ENCODE data around the gene THTPA.
A peak's percentile ranks its signal among the peaks of the same experiment; 100 is the strongest.

The THTPA gene

DNA sequence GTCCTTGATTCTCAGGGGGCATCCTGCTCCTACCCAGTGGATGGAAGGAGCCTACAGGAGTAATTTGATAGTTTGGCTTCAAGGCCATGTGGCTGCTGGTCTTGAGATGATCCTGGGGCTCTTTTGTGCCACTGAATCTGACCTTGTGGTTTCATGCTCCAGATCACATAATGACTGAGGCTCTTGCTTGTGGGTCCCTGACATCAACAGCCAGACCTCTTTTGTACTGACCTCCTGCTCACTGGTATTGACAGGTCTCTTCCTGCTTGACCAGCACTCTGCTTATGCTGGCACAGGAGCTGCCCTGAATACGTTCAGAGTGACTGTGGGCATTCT is 45.7 kb downstream of the THTPA start:
- TF ChIP-seq CTCF (IDR thresholded peaks at IDR 0.05; ENCODE audit: borderline replicate concordance, control extremely low read depth, extremely low read depth, insufficient read depth, missing control alignments), result no peak
- in situ Hi-C loops (cut with MboI; ENCODE audit: low sequenced_read_pairs, unreplicated experiment), result no loop called here
- no peak for DNase-seq (ENCODE audit: low spot score)

DNA sequence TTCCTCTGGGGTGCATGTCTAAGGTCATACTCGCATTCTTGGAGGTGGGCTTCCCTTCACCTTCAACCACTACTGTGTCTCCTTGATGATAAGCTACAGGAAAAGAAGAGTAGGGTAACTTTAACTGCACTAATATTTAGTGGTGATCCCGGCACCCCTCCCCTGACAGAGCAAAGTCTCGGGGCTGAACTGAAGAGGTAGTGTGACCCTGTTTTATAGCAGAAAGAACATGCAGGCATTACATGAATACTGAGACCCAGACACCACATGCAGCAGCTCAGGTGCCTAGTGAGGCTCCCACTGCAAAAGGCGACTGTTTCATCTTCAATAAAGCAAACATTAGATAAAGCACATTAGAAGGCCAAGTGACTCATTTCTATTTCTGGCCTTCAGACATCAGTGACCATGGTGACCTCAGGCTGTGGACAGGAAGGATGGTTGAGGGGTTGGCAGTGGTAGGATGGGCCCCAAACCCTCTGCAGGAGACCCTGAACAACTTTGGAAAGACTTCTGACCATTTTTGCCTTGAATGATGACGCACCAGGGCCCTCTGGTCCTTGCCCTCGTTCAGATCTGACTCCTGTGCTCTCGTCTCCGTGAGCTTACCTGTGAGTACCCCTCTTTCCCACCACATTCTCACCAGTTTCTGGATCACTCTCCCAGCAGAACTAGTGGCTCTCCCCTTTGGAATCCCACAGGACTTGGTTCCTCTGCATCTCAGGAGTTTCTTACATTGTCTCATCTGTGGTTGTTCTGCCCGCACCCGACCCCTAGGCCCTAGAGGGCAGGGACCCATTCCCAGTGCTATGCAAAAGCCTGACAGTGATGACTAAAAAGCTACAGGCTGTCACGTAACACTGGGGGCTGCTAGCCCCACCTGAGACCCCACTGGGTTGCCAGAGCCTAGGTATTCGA is 46.4 kb downstream of the THTPA start:
- TF ChIP-seq CTCF (IDR thresholded peaks at IDR 0.05; ENCODE audit: borderline replicate concordance, control extremely low read depth, extremely low read depth, insufficient read depth, missing control alignments), result no peak
- in situ Hi-C loops (cut with MboI; ENCODE audit: low sequenced_read_pairs, unreplicated experiment), result no loop called here
- no peak for DNase-seq (ENCODE audit: low spot score)

DNA sequence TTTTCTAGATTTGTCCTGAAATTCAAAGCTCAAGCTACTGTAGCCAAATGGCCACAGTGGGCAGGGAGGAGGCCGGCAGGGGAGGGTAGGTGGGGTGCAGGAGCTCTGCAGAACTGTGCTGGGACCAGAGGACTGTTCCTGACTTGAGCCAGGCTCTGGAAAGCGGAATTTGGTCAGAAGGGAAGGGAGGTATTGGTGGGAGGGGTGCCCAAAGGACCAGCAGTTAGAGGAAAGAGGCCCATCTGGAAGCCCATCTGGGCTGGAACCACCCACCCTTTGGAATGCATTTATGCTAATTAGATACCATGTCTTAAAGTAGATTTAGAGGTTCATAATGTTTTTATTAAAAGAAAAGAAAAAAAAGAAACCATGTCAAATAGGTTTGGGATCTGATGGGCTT is 47.0 kb downstream of the THTPA start:
- no peak for TF ChIP-seq CTCF (IDR thresholded peaks at IDR 0.05; ENCODE audit: borderline replicate concordance, control extremely low read depth, extremely low read depth, insufficient read depth, missing control alignments)
- no peak for DNase-seq (ENCODE audit: low spot score)
- in situ Hi-C loops (cut with MboI; ENCODE audit: low sequenced_read_pairs, unreplicated experiment), result no loop called here

- no peak for TF ChIP-seq CTCF (IDR thresholded peaks at IDR 0.05; ENCODE audit: borderline replicate concordance, control extremely low read depth, extremely low read depth, insufficient read depth, missing control alignments)
- in situ Hi-C loops (cut with MboI; ENCODE audit: low sequenced_read_pairs, unreplicated experiment), result no loop called here
Measured at GRCh38 chr14:23604148-23604547, 48.1 kb downstream of the THTPA start.

GRCh38 chr14:23604675-23605170 is 48.7 kb downstream of the THTPA start:
- in situ Hi-C loops (cut with MboI; ENCODE audit: low sequenced_read_pairs, unreplicated experiment), result no loop called here
- TF ChIP-seq CTCF (IDR thresholded peaks at IDR 0.05; ENCODE audit: borderline replicate concordance, control extremely low read depth, extremely low read depth, insufficient read depth, missing control alignments), result no peak
- DNase-seq (ENCODE audit: low spot score), result no peak

More at GRCh38 chr14:23604148-23604547, 48.1 kb downstream of the THTPA start:
- no peak for DNase-seq (ENCODE audit: low spot score)

- TF ChIP-seq CTCF (IDR thresholded peaks at IDR 0.05; ENCODE audit: borderline replicate concordance, control extremely low read depth, extremely low read depth, insufficient read depth, missing control alignments), result no peak
- DNase-seq (ENCODE audit: low spot score), result peak; percentile 73
- in situ Hi-C loops (cut with MboI; ENCODE audit: low sequenced_read_pairs, unreplicated experiment), result no loop called here
Measured at GRCh38 chr14:23605931-23606585, 50.0 kb downstream of the THTPA start.

Data from GM13976 (cell line).